Keratinocyte (primary cell): ENCODE measurements around the gene PITPNM3.
A peak's percentile ranks its signal among the peaks of the same experiment; 100 is the strongest.

Experiments
- CTCF ChIP-seq, 3 experiments: IDR thresholded peaks in 1 of 3; conservative IDR thresholded peaks in 1 of 3; optimal IDR thresholded peaks in 1 of 3; 2 replicates in 2 of 3; 3 replicates in 1 of 3; pipeline versions ENCODE3 to v1.5.1; 2011; ENCODE audit warnings: low read length in 3 of 3, mild to moderate bottlenecking in 3 of 3, moderate library complexity in 2 of 3, control low read depth in 1 of 3, inconsistent platforms in 1 of 3; ENCODE audit not compliant: insufficient read depth in 2 of 3; ENCODE audit errors: extremely low read depth in 1 of 3
- EZH2 ChIP-seq: IDR thresholded peaks from one replicate; pipeline ENCODE4 v1.6.1; 2012; ENCODE audit warnings: inconsistent platforms, mild to moderate bottlenecking, low read length, moderate library complexity

DNA sequence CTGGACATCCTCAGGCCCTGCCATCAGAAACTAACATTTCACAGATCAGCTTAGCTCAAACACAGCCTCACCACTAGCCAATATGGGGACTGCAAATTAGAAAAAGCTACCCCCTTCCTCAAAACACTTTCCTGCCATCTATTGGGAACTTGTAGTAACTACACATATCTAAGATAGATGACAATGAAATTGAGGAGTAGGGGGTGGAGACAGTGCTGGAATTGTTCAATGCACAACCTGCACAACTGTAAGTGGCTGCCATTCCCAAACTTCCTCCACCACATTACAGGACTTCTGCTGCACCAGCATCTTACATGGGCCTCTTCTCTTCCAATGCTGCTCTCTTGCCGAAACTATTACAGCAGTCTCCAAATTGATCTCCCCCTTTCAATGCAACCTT is 143.3 kb downstream of the PITPNM3 start:
- TF ChIP-seq CTCF (optimal IDR thresholded peaks at IDR 0.05 in 1 of 3, IDR thresholded peaks at IDR 0.05 in 1 of 3, conservative IDR thresholded peaks at IDR 0.05 in 1 of 3; ENCODE audit: extremely low read depth in 1 of 3, insufficient read depth in 2 of 3, low read length in 3 of 3) (peak; percentile 36 to 66 (median 64)), EZH2 (no peak)
